B cell (primary cell): ENCODE measurements around the gene RGR. TPM values are rescaled to one million over a fixed set of nuclear protein-coding genes. Genes with fewer than 3 reads are reported as not detected.

Source experiments
- ATAC-seq: fragments of 200-7000 bp; cut with Tn5 transposase; one replicate; pipeline ENCODE4 v1.10.0; 2021; ENCODE audit warnings: low read depth, mild to moderate bottlenecking, moderate number of reproducible peaks, moderate library complexity
- CTCF ChIA-PET: fragments of 350-600 bp; sonication (Branson Sonifier 250); formaldehyde crosslinking; loops from one replicate; lab custom pipeline; 2021; ENCODE audit warnings: antibody characterized with exemption, inconsistent platforms; lab: Charles Lee
- POLR2A ChIA-PET: fragments of 350-600 bp; sonication (Branson Sonifier 250); formaldehyde crosslinking; loops from one replicate; lab custom pipeline; 2021; ENCODE audit warnings: antibody characterized with exemption; lab: Charles Lee
- DNase-seq: peaks from one replicate; pipeline ENCODE4 v3.0.0; 2013
- H2AFZ ChIP-seq: 2 replicates; pipeline ENCODE4 v1.6.1; 2012; ENCODE audit warnings: mild to moderate bottlenecking, low read depth, low read length; ENCODE audit not compliant: insufficient read depth, poor library complexity, severe bottlenecking
- H3K27ac ChIP-seq, 2 donors: 1 replicate in 1 of 2; 2 replicates in 1 of 2; pipeline ENCODE4 v1.5.1; 2012 to 2013; ENCODE audit warnings: low read length in 2 of 2, mild to moderate bottlenecking in 2 of 2, moderate library complexity in 1 of 2
- H3K27me3 ChIP-seq, 4 experiments: fragments of 200-600 bp in 1 of 4; sonication (generic) in 1 of 4; replicated peaks in 1 of 4; 1 replicate in 2 of 4; 2 replicates in 2 of 4; pipeline versions ENCODE4 v1.6.1 to v1.7.0; 2013 to 2016; ENCODE audit warnings: low read length in 3 of 4, mild to moderate bottlenecking in 2 of 4, mixed read lengths in 1 of 4, moderate library complexity in 1 of 4; ENCODE audit not compliant: insufficient read depth in 4 of 4, control insufficient read depth in 3 of 4; ENCODE audit errors: control extremely low read depth in 1 of 4
- H3K36me3 ChIP-seq, 2 experiments: replicated peaks in 1 of 2; 1 replicate in 1 of 2; 2 replicates in 1 of 2; pipeline versions ENCODE4 v1.6.1 to v1.7.1; 2013; ENCODE audit warnings: low read length in 1 of 2; ENCODE audit not compliant: insufficient read depth in 2 of 2, control insufficient read depth in 1 of 2; ENCODE audit errors: control extremely low read depth in 1 of 2, extremely low read depth in 1 of 2
- H3K4me1 ChIP-seq, 2 donors: fragments of 200-600 bp in 1 of 2; sonication (generic) in 1 of 2; 1 replicate in 1 of 2; 2 replicates in 1 of 2; pipeline versions ENCODE4 v1.5.1 to v1.6.1; 2013 to 2017; ENCODE audit warnings: low read length in 2 of 2; ENCODE audit not compliant: control insufficient read depth in 2 of 2, insufficient read depth in 2 of 2
- H3K4me2 ChIP-seq: replicated peaks from 2 replicates; pipeline ENCODE3; 2012; ENCODE audit warnings: mild to moderate bottlenecking, low read depth, low read length; ENCODE audit not compliant: poor library complexity, severe bottlenecking
- H3K4me3 ChIP-seq, 5 experiments: fragments of 200-600 bp in 1 of 5; sonication (generic) in 1 of 5; 1 replicate in 3 of 5; 2 replicates in 2 of 5; pipeline versions ENCODE4 v1.5.1 to v1.7.0; 2011 to 2016; ENCODE audit warnings: low read length in 4 of 5, mild to moderate bottlenecking in 4 of 5, low read depth in 2 of 5, control low read depth in 1 of 5, moderate library complexity in 1 of 5; ENCODE audit not compliant: insufficient read depth in 1 of 5; ENCODE audit errors: control extremely low read depth in 1 of 5, extremely low read depth in 1 of 5
- H3K79me2 ChIP-seq: fragments of 200-600 bp; sonication (generic); one replicate; pipeline ENCODE4 v1.6.0; 2016; ENCODE audit warnings: low read length; ENCODE audit not compliant: control insufficient read depth, insufficient read depth
- H3K9ac ChIP-seq: fragments of 200-600 bp; sonication (generic); 2 replicates; pipeline ENCODE4 v1.6.1; 2017; ENCODE audit warnings: mild to moderate bottlenecking, low read length, moderate library complexity
- H3K9me3 ChIP-seq, 3 donors: one replicate each; pipeline versions ENCODE4 v1.6.1 to v1.7.1; 2013; ENCODE audit warnings: low read length in 2 of 3; ENCODE audit not compliant: control insufficient read depth in 2 of 3, insufficient read depth in 1 of 3; ENCODE audit errors: control extremely low read depth in 1 of 3
- H4K20me1 ChIP-seq: 2 replicates; pipeline ENCODE4 v1.6.0; 2012; ENCODE audit warnings: mild to moderate bottlenecking, low read length; ENCODE audit not compliant: insufficient read depth, control insufficient read depth, poor library complexity, severe bottlenecking
- H3K27ac Mint-ChIP-seq: one replicate; pipeline ENCODE4 v1.8.0; 2021; ENCODE audit warnings: mixed read lengths
- H3K27me3 Mint-ChIP-seq: one replicate; pipeline ENCODE4 v1.8.0; 2021; ENCODE audit warnings: mixed read lengths
- H3K4me1 Mint-ChIP-seq: one replicate; pipeline ENCODE4 v1.8.0; 2021; ENCODE audit warnings: mixed read lengths
- H3K4me3 Mint-ChIP-seq: one replicate; pipeline ENCODE4 v1.8.0; 2021; ENCODE audit warnings: mixed read lengths
- H3K9me3 Mint-ChIP-seq: one replicate; pipeline ENCODE4 v1.8.0; 2022; ENCODE audit warnings: mixed read lengths; ENCODE audit not compliant: insufficient read depth
- EZH2 ChIP-seq: IDR thresholded peaks from 2 replicates; pipeline ENCODE4 v1.6.1; 2012; ENCODE audit warnings: borderline replicate concordance, low read depth, mild to moderate bottlenecking, moderate library complexity, low read length; ENCODE audit not compliant: insufficient read depth, poor library complexity, severe bottlenecking
- WGBS: methylation state at CpG from one replicate; pipeline ENCODE4 v1.1.5; 2013; ENCODE audit warnings: missing lambda C conversion rate; ENCODE audit not compliant: insufficient coverage; 5-methylcytosine and 5-hydroxymethylcytosine counted together
- intact Hi-C: fragments of 100-400 bp; cut with micrococcal nuclease; formaldehyde crosslinking; loops from one replicate; pipeline ENCODE4 v1.10.0; 2022
- polyA plus RNA-seq: library from polyadenylated mRNA; depleted of rRNA; stranded (reverse); fragments of >200 nt; gene quantifications from 2 replicates; pipeline ENCODE4 v1.2.3, GENCODE V29; 2012
- total RNA-seq, 2 donors: library from RNA; stranded (reverse); fragments of 120-200 nt in 1 of 2; gene quantifications; 1 replicate in 1 of 2; 2 replicates in 1 of 2; pipeline versions ENCODE4 v1.2.3 to v1.2.4, GENCODE V29; 2013 to 2022
- TF ChIP-seq, protein P1 (sequence below): fragments of 200-600 bp; IDR thresholded peaks from one replicate; pipeline ENCODE4 v1.8.0; 2022; ENCODE audit warnings: antibody characterized with exemption, mild to moderate bottlenecking

The RGR gene
- total and polyA plus RNA-seq, 2 donors (not counting 1 experiment from before 2014, with no cell fraction given), result not detected

DNA sequence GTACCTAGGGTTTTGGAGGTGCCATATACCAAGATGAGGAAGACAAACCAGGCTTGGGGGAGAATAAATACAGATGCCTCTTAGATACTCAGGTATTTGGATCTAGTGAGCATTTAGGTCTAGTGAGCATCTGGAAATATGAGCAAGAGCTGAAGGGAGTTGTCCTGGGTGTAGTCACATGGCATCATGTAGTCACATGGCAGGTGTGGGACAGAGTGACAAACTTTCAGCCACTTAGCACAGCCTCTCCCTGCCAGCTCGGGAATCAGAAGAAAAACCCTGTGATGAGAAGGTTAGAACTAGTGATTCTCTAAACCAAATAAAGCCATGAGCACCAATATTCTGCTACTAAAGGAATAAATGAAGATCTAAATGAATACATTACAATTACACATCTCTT lies 24.3 kb downstream of the RGR start:
- Mint-ChIP-seq H3K4me3 (no peak overlapping the region), H3K27me3 (peaks cover 32% of the 10 kb centered on the region), H3K27ac (no peak overlapping the region), H3K4me1 (no peaks in the 10 kb centered on the region), H3K9me3 (no peaks in the 10 kb centered on the region)
- no peaks in the 10 kb centered on the region for H3K36me3 ChIP-seq
- H2AFZ ChIP-seq, result no peak overlapping the region
- ChIA-PET CTCF (interaction anchor here (10.7 kb wide), 1 partner anchor 269 kb away, joined by 267 read pairs; no protein-coding TSS in a partner anchor), POLR2A (no interaction called here)
- no peak overlapping the region for H3K4me2 ChIP-seq
- WGBS, result no CpG with 5 or more reads among the region's 1 CpG
- H3K9me3 ChIP-seq, result no peaks in the 10 kb centered on the region
- no peaks in the 10 kb centered on the region for H3K4me1 ChIP-seq
- no peak overlapping the region for H3K9ac ChIP-seq
- no peaks in the 10 kb centered on the region for H3K79me2 ChIP-seq
- peaks cover 0 to 9% (median 2%) of the 10 kb centered on the region in 4 experiments for H3K27me3 ChIP-seq
- no peak overlapping the region for H3K27ac ChIP-seq
- H4K20me1 ChIP-seq, result no peaks in the 10 kb centered on the region
- no peak for TF ChIP-seq EZH2
- TF ChIP-seq, protein P1, sequence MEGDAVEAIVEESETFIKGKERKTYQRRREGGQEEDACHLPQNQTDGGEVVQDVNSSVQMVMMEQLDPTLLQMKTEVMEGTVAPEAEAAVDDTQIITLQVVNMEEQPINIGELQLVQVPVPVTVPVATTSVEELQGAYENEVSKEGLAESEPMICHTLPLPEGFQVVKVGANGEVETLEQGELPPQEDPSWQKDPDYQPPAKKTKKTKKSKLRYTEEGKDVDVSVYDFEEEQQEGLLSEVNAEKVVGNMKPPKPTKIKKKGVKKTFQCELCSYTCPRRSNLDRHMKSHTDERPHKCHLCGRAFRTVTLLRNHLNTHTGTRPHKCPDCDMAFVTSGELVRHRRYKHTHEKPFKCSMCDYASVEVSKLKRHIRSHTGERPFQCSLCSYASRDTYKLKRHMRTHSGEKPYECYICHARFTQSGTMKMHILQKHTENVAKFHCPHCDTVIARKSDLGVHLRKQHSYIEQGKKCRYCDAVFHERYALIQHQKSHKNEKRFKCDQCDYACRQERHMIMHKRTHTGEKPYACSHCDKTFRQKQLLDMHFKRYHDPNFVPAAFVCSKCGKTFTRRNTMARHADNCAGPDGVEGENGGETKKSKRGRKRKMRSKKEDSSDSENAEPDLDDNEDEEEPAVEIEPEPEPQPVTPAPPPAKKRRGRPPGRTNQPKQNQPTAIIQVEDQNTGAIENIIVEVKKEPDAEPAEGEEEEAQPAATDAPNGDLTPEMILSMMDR, result no peak
- no peak overlapping the region for H3K4me3 ChIP-seq
- ATAC-seq (no peak), DNase-seq (no peak)
- intact Hi-C loops, result no loop called here

DNA sequence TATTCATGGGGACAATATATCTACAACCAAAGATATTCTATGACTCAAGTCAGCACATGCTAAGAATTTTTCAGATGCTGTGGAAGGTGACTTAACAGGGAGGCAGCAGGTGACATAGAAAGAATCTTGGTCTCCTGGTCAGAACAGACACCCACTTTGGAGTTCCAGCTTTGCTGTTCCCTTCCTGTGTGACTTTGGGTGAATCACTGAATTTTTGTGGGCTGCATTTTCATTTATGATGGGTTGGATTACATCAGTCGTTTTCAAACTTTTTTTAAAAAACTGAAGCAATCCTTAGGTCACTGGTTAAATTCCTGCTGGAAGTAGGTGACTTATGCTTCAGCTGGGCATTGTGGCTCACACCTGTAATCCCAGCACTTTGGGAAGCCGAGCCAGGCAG lies 24.9 kb downstream of the RGR start:
- no peaks in the 10 kb centered on the region for H4K20me1 ChIP-seq
- DNase-seq (no peak), ATAC-seq (no peak)
- H2AFZ ChIP-seq, result no peak overlapping the region
- TF ChIP-seq, protein P1, result no peak
- no peak for TF ChIP-seq EZH2
- Mint-ChIP-seq H3K4me3 (no peak overlapping the region), H3K9me3 (no peaks in the 10 kb centered on the region), H3K27me3 (peaks cover 29% of the 10 kb centered on the region), H3K27ac (no peak overlapping the region), H3K4me1 (no peaks in the 10 kb centered on the region)
- H3K27me3 ChIP-seq, result peaks cover 0 to 9% (median 2%) of the 10 kb centered on the region in 4 experiments
- no peak overlapping the region for H3K27ac ChIP-seq
- no peaks in the 10 kb centered on the region for H3K79me2 ChIP-seq
- no peaks in the 10 kb centered on the region for H3K4me1 ChIP-seq
- no peaks in the 10 kb centered on the region for H3K36me3 ChIP-seq
- no peak overlapping the region for H3K4me2 ChIP-seq
- intact Hi-C loops, result no loop called here
- no peak overlapping the region for H3K4me3 ChIP-seq
- ChIA-PET CTCF (interaction anchor here (10.7 kb wide), 1 partner anchor 269 kb away, joined by 267 read pairs; no protein-coding TSS in a partner anchor), POLR2A (no interaction called here)
- no peaks in the 10 kb centered on the region for H3K9me3 ChIP-seq
- no peak overlapping the region for H3K9ac ChIP-seq
- WGBS, result no CpG with 5 or more reads among the region's 2 CpGs
